A673 (cell line): ENCODE data around the gene LARGE1. TPM values are rescaled to one million over a fixed set of nuclear protein-coding genes. Genes with fewer than 3 reads are reported as not detected.

ENCODE experiments used
- BruUV-seq: library from RNA; stranded (reverse); fragments of 400-500 nt; replicated peaks from 2 replicates; lab custom pipeline; 2021; lab: Mats Ljungman, UMichigan
- CTCF ChIA-PET: fragments of 300-600 bp; sonication (Branson Sonifier 250); formaldehyde crosslinking; loops from one replicate; lab custom pipeline; 2022; ENCODE audit warnings: antibody characterized with exemption; lab: Charles Lee
- POLR2A ChIA-PET: fragments of 300-600 bp; sonication (Branson Sonifier 250); formaldehyde crosslinking; loops from one replicate; lab custom pipeline; 2022; ENCODE audit warnings: antibody characterized with exemption; ENCODE audit not compliant: low non-redundant PET; lab: Charles Lee
- DNase-seq: peaks from one replicate; pipeline ENCODE4 v3.0.0-alpha.2; 2015; ENCODE audit warnings: low spot score
- H3K27ac ChIP-seq: fragments of 200-600 bp; sonication (generic); 2 replicates; pipeline ENCODE4 v1.5.1; 2016; ENCODE audit warnings: mixed run types, low read depth, mild to moderate bottlenecking, mixed read lengths, antibody characterized with exemption, low read length; ENCODE audit not compliant: poor library complexity, severe bottlenecking
- H3K27me3 ChIP-seq: fragments of 200-600 bp; sonication (generic); replicated peaks from 2 replicates; pipeline ENCODE4 v1.6.1; 2017; ENCODE audit warnings: mixed run types, low read depth, mild to moderate bottlenecking, mixed read lengths, antibody characterized with exemption, low read length; ENCODE audit not compliant: insufficient read depth, poor library complexity
- H3K36me3 ChIP-seq: fragments of 200-600 bp; sonication (generic); 2 replicates; pipeline ENCODE4 v1.6.1; 2016; ENCODE audit warnings: mixed run types, mild to moderate bottlenecking, mixed read lengths, antibody characterized with exemption, low read length; ENCODE audit not compliant: insufficient read depth, poor library complexity, severe bottlenecking
- H3K4me1 ChIP-seq: fragments of 200-600 bp; sonication (generic); 2 replicates; pipeline ENCODE4 v1.6.1; 2017; ENCODE audit warnings: mixed run types, mild to moderate bottlenecking, mixed read lengths, antibody characterized with exemption, low read length; ENCODE audit not compliant: insufficient read depth, poor library complexity, severe bottlenecking
- H3K4me3 ChIP-seq: fragments of 200-600 bp; sonication (generic); 2 replicates; pipeline ENCODE4 v1.5.1; 2016; ENCODE audit warnings: low read depth, mixed run types, mild to moderate bottlenecking, mixed read lengths, low read length; ENCODE audit not compliant: poor library complexity, severe bottlenecking
- H3K9me3 ChIP-seq: fragments of 200-600 bp; sonication (generic); 2 replicates; pipeline ENCODE4 v1.6.1; 2016; ENCODE audit warnings: mixed run types, low read depth, mild to moderate bottlenecking, mixed read lengths, antibody characterized with exemption, low read length; ENCODE audit not compliant: poor library complexity, severe bottlenecking
- CTCF ChIP-seq: fragments of 300-800, 200-600 bp; sonication (generic); conservative IDR thresholded peaks from 2 replicates; pipeline ENCODE4 v1.5.1; 2017; ENCODE audit warnings: low read depth, mild to moderate bottlenecking, antibody characterized with exemption, low read length, moderate library complexity, mixed read lengths
- EZH2 ChIP-seq: fragments of 200-600 bp; sonication (generic); IDR thresholded peaks from 2 replicates; pipeline ENCODE4 v1.6.1; 2017; ENCODE audit warnings: borderline replicate concordance, low read depth, mild to moderate bottlenecking, mixed read lengths, antibody characterized with exemption, low read length; ENCODE audit not compliant: poor library complexity, severe bottlenecking
- intact Hi-C: fragments of 100-400 bp; cut with micrococcal nuclease; formaldehyde crosslinking; loops from one replicate; pipeline ENCODE4 v1.10.0; 2022; ENCODE audit not compliant: unreplicated experiment
- total RNA-seq: library from RNA; stranded (reverse); gene quantifications from 2 replicates; pipeline ENCODE4 v1.2.3, GENCODE V29; 2021

The LARGE1 gene
- total RNA-seq, 1 experiment from 2014 or later: not detected

GRCh38 chr22:33477120-33478111, 442.9 kb downstream of the LARGE1 start:
- no peak overlapping the region for H3K27ac ChIP-seq
- H3K4me1 ChIP-seq: no peaks in the 10 kb centered on the region
- intact Hi-C loops: no loop called here
- DNase-seq: no peak
- no peaks in the 10 kb centered on the region for H3K27me3 ChIP-seq
- CTCF ChIA-PET: no interaction called here
- no peaks in the 10 kb centered on the region for H3K36me3 ChIP-seq
- no TSS peak for BruUV-seq
- POLR2A ChIA-PET: no interaction called here
- no peak overlapping the region for H3K4me3 ChIP-seq
- H3K9me3 ChIP-seq: peaks cover 10% of the 10 kb centered on the region
- no peak for TF ChIP-seq CTCF
- no peak for TF ChIP-seq EZH2

GRCh38 chr22:33476716-33477115, 443.6 kb downstream of the LARGE1 start:
- TF ChIP-seq EZH2: no peak
- TF ChIP-seq CTCF: no peak
- intact Hi-C loops: no loop called here
- Histone ChIP-seq H3K4me1 (no peaks in the 10 kb centered on the region), H3K36me3 (no peaks in the 10 kb centered on the region), H3K27ac (no peak overlapping the region), H3K27me3 (no peaks in the 10 kb centered on the region), H3K9me3 (peaks cover 10% of the 10 kb centered on the region), H3K4me3 (no peak overlapping the region)
- CTCF ChIA-PET: no interaction called here
- POLR2A ChIA-PET: no interaction called here
- no TSS peak for BruUV-seq
- DNase-seq: no peak

GRCh38 chr22:33476206-33476605, 444.1 kb downstream of the LARGE1 start:
- DNase-seq: no peak
- Histone ChIP-seq H3K36me3 (no peaks in the 10 kb centered on the region), H3K27me3 (no peaks in the 10 kb centered on the region), H3K9me3 (peaks cover 10% of the 10 kb centered on the region), H3K4me3 (no peak overlapping the region), H3K4me1 (no peaks in the 10 kb centered on the region), H3K27ac (no peak overlapping the region)
- TF ChIP-seq EZH2 (no peak), CTCF (no peak)
- intact Hi-C loops: no loop called here
- ChIA-PET POLR2A (no interaction called here), CTCF (no interaction called here)
- no TSS peak for BruUV-seq
